Type B pancreatic cell (in vitro differentiated cells): ENCODE measurements around the gene NUBP1. TPM values are rescaled to one million over a fixed set of nuclear protein-coding genes. Genes with fewer than 3 reads are reported as not detected.

ENCODE experiments used
- DNase-seq: peaks from one replicate; pipeline ENCODE4 v3.0.0; 2021; ENCODE audit warnings: mixed read lengths; ENCODE audit not compliant: unreplicated experiment; ENCODE audit errors: extremely low spot score
- H3K27ac Mint-ChIP-seq: 2 replicates; pipeline ENCODE4 v1.8.0; 2021; ENCODE audit warnings: mild to moderate bottlenecking, mixed read lengths
- H3K27me3 Mint-ChIP-seq: 2 replicates; pipeline ENCODE4 v1.8.0; 2021; ENCODE audit warnings: mixed read lengths
- H3K36me3 Mint-ChIP-seq: 2 replicates; pipeline ENCODE4 v1.8.0; 2021; ENCODE audit warnings: mixed read lengths
- H3K4me1 Mint-ChIP-seq: one replicate; pipeline ENCODE4 v1.8.0; 2021; ENCODE audit warnings: mixed read lengths; ENCODE audit not compliant: unreplicated experiment
- H3K4me3 Mint-ChIP-seq: 2 replicates; pipeline ENCODE4 v1.8.0; 2021; ENCODE audit warnings: mild to moderate bottlenecking, mixed read lengths
- H3K9me3 Mint-ChIP-seq: 2 replicates; pipeline ENCODE4 v1.8.0; 2021; ENCODE audit warnings: mixed read lengths
- CTCF ChIP-seq: fragments of 200-600 bp; sonication (generic); conservative IDR thresholded peaks from 2 replicates; pipeline ENCODE4 v1.5.0; 2021; ENCODE audit warnings: antibody characterized with exemption, mild to moderate bottlenecking
- long read RNA-seq: library from polyadenylated mRNA; unstranded; transcript quantifications from one replicate; pipeline ENCODE4 v2.0.0, GENCODE V29; 2020
- total RNA-seq: library from RNA; stranded (reverse); gene quantifications from 2 replicates; pipeline ENCODE4 v1.2.1, GENCODE V29; 2021; ENCODE audit warnings: low replicate concordance

Gene NUBP1
- 20.8 and 24.1 TPM in 2 replicates for total RNA-seq
- long read RNA-seq, transcript NUBP1-201 (11 exons, 1,228 nt), result major isoform, 39 of 45 reads
- long read RNA-seq, partial matches to known transcripts, result 1 of 45 reads
- long read RNA-seq, other reads (novel, unspliced or antisense), result 3 of 45 reads

GRCh38 chr16:10743610-10744369 lies at the start of gene NUBP1:
NUBP1 (plus strand) TSS chr16:10743842; CDS start chr16:10743864, 22 bp downstream.
- no peak for TF ChIP-seq CTCF
- Mint-ChIP-seq H3K4me1 (peaks cover 18% of the 10 kb centered on the region), H3K27me3 (no peaks in the 10 kb centered on the region), H3K4me3 (peak within 1 kb of the TSS; percentile 98), H3K27ac (peak within 1 kb of the TSS; percentile 99), H3K36me3 (peaks cover 12% of the 10 kb centered on the region), H3K9me3 (no peaks in the 10 kb centered on the region)
- DNase-seq, result peak; percentile 98

- Mint-ChIP-seq H3K9me3 (no peaks in the 10 kb centered on the region), H3K27ac (no peak overlapping the region), H3K27me3 (no peaks in the 10 kb centered on the region), H3K4me1 (no peaks in the 10 kb centered on the region), H3K36me3 (no peaks in the 10 kb centered on the region), H3K4me3 (no peak overlapping the region)
- no peak for TF ChIP-seq CTCF
- DNase-seq, result no peak
These were observed 49.8 kb upstream of the NUBP1 start for GRCh38 chr16:10693889-10694288.

GRCh38 chr16:10694306-10694705 lies 49.3 kb upstream of the NUBP1 start:
- Mint-ChIP-seq H3K4me1 (no peaks in the 10 kb centered on the region), H3K27ac (no peak overlapping the region), H3K27me3 (no peaks in the 10 kb centered on the region), H3K36me3 (no peaks in the 10 kb centered on the region), H3K4me3 (no peak overlapping the region), H3K9me3 (no peaks in the 10 kb centered on the region)
- DNase-seq, result no peak
- no peak for TF ChIP-seq CTCF

- Mint-ChIP-seq H3K9me3 (no peaks in the 10 kb centered on the region), H3K36me3 (no peaks in the 10 kb centered on the region), H3K4me1 (no peaks in the 10 kb centered on the region), H3K4me3 (no peak within 1 kb of the TSS), H3K27me3 (no peaks in the 10 kb centered on the region), H3K27ac (no peak within 1 kb of the TSS)
- TF ChIP-seq CTCF, result no peak
- DNase-seq, result no peak
These were observed 48.8 kb upstream of the NUBP1 start, which contains the start of gene TEKT5 for GRCh38 chr16:10694830-10695229. TEKT5 (minus strand) TSS chr16:10694930; CDS start chr16:10694873, 57 bp downstream.

GRCh38 chr16:10699756-10700155 lies 43.9 kb upstream of the NUBP1 start:
- Mint-ChIP-seq H3K27ac (no peak overlapping the region), H3K4me1 (no peaks in the 10 kb centered on the region), H3K4me3 (no peak overlapping the region), H3K36me3 (no peaks in the 10 kb centered on the region), H3K27me3 (no peaks in the 10 kb centered on the region), H3K9me3 (no peaks in the 10 kb centered on the region)
- TF ChIP-seq CTCF, result no peak
- no peak for DNase-seq
